GM12865 (cell line): ENCODE results near the gene GASK1A.

Experiments
- DNase-seq: peaks from one replicate; pipeline ENCODE4 v3.0.0; 2010; ENCODE audit warnings: low read depth
- H3K4me3 ChIP-seq: 2 replicates; pipeline ENCODE4 v1.5.1; 2011; ENCODE audit warnings: mild to moderate bottlenecking, low read depth, low read length, control low read depth
- CTCF ChIP-seq: IDR thresholded peaks from 2 replicates; pipeline ENCODE4 v1.5.1; 2011; ENCODE audit warnings: low read length, control low read depth, low read depth, inconsistent platforms; ENCODE audit not compliant: insufficient read depth; ENCODE audit errors: missing control alignments

Gene GASK1A

GRCh38 chr3:42991341-42992315 is 12.5 kb downstream of the GASK1A start:
- no peak for DNase-seq
- no peak overlapping the region for H3K4me3 ChIP-seq
- TF ChIP-seq CTCF, result no peak

- TF ChIP-seq CTCF, result no peak
- no peak overlapping the region for H3K4me3 ChIP-seq
- DNase-seq, result no peak
These were observed 15.5 kb downstream of the GASK1A start for GRCh38 chr3:42994595-42994994.

GRCh38 chr3:42996021-42996420 is 16.9 kb downstream of the GASK1A start:
- DNase-seq, result no peak
- no peak for TF ChIP-seq CTCF
- H3K4me3 ChIP-seq, result no peak overlapping the region

GRCh38 chr3:42996633-42997075 is 17.5 kb downstream of the GASK1A start:
- no peak for TF ChIP-seq CTCF
- DNase-seq, result no peak

GRCh38 chr3:42999212-42999611 is 20.1 kb downstream of the GASK1A start:
- no peak for DNase-seq
- H3K4me3 ChIP-seq, result no peak overlapping the region
- no peak for TF ChIP-seq CTCF

More at GRCh38 chr3:42996633-42997075, 17.5 kb downstream of the GASK1A start:
- H3K4me3 ChIP-seq, result no peak overlapping the region

- TF ChIP-seq CTCF, result no peak
- no peak for DNase-seq
- no peak overlapping the region for H3K4me3 ChIP-seq
These were observed 20.5 kb downstream of the GASK1A start for GRCh38 chr3:42999632-43000031.
